Liver (tissue), 9 donors: Measurements from ENCODE around the gene HJURP. TPM values are rescaled to one million over a fixed set of nuclear protein-coding genes. Genes with fewer than 3 reads are reported as not detected.

ENCODE experiments used
- DNase-seq: peaks from one replicate; pipeline ENCODE4 v3.0.0-alpha.2; 2017; ENCODE audit warnings: low spot score
- H3K27ac ChIP-seq, 2 donors: one replicate each; pipeline ENCODE4 v1.7.0; 2013; ENCODE audit warnings: inconsistent platforms in 2 of 2, low read length in 2 of 2, control low read depth in 1 of 2, low read depth in 1 of 2, mild to moderate bottlenecking in 1 of 2
- H3K27me3 ChIP-seq, 4 donors: one replicate each; pipeline versions ENCODE4 v1.6.1 to v1.7.0; 2013; ENCODE audit warnings: low read length in 3 of 4, inconsistent platforms in 1 of 4, mild to moderate bottlenecking in 1 of 4, moderate library complexity in 1 of 4; ENCODE audit not compliant: control insufficient read depth in 4 of 4, insufficient read depth in 4 of 4
- H3K36me3 ChIP-seq, 4 donors: one replicate each; pipeline versions ENCODE4 v1.6.1 to v1.7.0; 2013; ENCODE audit warnings: low read length in 3 of 4, mild to moderate bottlenecking in 3 of 4, low read depth in 1 of 4, moderate library complexity in 1 of 4; ENCODE audit not compliant: control insufficient read depth in 4 of 4, insufficient read depth in 3 of 4
- H3K4me1 ChIP-seq, 4 donors: one replicate each; pipeline versions ENCODE4 v1.6.1 to v1.7.0; 2013; ENCODE audit warnings: low read length in 3 of 4, mild to moderate bottlenecking in 3 of 4, moderate library complexity in 1 of 4; ENCODE audit not compliant: control insufficient read depth in 4 of 4, insufficient read depth in 4 of 4
- H3K4me3 ChIP-seq, 3 donors: one replicate each; pipeline versions ENCODE4 v1.6.1 to v1.7.0; 2013; ENCODE audit warnings: low read length in 3 of 3, control low read depth in 1 of 3, low read depth in 1 of 3, mild to moderate bottlenecking in 1 of 3
- H3K9ac ChIP-seq, 2 donors: one replicate each; pipeline ENCODE4 v1.7.0; 2013; ENCODE audit warnings: low read length in 2 of 2, mild to moderate bottlenecking in 2 of 2, moderate library complexity in 2 of 2, control low read depth in 1 of 2, low read depth in 1 of 2
- H3K9me3 ChIP-seq, 4 donors: one replicate each; pipeline versions ENCODE4 v1.6.1 to v1.7.0; 2013; ENCODE audit warnings: low read length in 3 of 4; ENCODE audit not compliant: control insufficient read depth in 4 of 4
- CTCF ChIP-seq: fragments of 150-350 bp; IDR thresholded peaks from 2 replicates; pipeline ENCODE4 v1.5.1; 2017; ENCODE audit warnings: improper control_type of control experiment, low read depth, low read length; ENCODE audit not compliant: missing input control
- FOXA1 ChIP-seq: IDR thresholded peaks from 2 replicates; pipeline ENCODE4 v1.6.1; 2016; ENCODE audit warnings: antibody characterized with exemption
- FOXA2 ChIP-seq: IDR thresholded peaks from 2 replicates; pipeline ENCODE4 v1.6.1; 2016; ENCODE audit warnings: antibody characterized with exemption
- HNF4A ChIP-seq, 2 donors: conservative IDR thresholded peaks; 2 replicates each; pipeline ENCODE4 v1.6.1; 2016; ENCODE audit warnings: antibody characterized with exemption in 2 of 2, mild to moderate bottlenecking in 2 of 2
- HNF4G ChIP-seq: IDR thresholded peaks from 2 replicates; pipeline ENCODE4 v1.6.1; 2016; ENCODE audit warnings: antibody characterized with exemption
- JUND ChIP-seq, 2 donors: IDR thresholded peaks; 2 replicates each; pipeline ENCODE4 v1.6.1; 2016; ENCODE audit warnings: antibody characterized with exemption in 2 of 2
- MAX ChIP-seq: IDR thresholded peaks from 2 replicates; pipeline ENCODE4 v1.6.1; 2016; ENCODE audit warnings: antibody characterized with exemption
- NR2F2 ChIP-seq: IDR thresholded peaks from 2 replicates; pipeline ENCODE4 v1.6.1; 2016; ENCODE audit warnings: antibody characterized with exemption
- RAD21 ChIP-seq, 2 donors: IDR thresholded peaks; 2 replicates each; pipeline ENCODE4 v1.6.1; 2016; ENCODE audit warnings: antibody characterized with exemption in 2 of 2, mild to moderate bottlenecking in 2 of 2
- REST ChIP-seq: IDR thresholded peaks from 2 replicates; pipeline ENCODE4 v1.6.1; 2016; ENCODE audit warnings: antibody characterized with exemption, mild to moderate bottlenecking
- RXRA ChIP-seq, 2 donors: IDR thresholded peaks; 2 replicates each; pipeline ENCODE4 v1.6.1; 2017 to 2018; ENCODE audit warnings: antibody characterized with exemption in 2 of 2, mild to moderate bottlenecking in 1 of 2
- SP1 ChIP-seq: IDR thresholded peaks from 2 replicates; pipeline ENCODE4 v1.6.1; 2018; ENCODE audit warnings: antibody characterized with exemption, mild to moderate bottlenecking
- YY1 ChIP-seq: IDR thresholded peaks from 2 replicates; pipeline ENCODE4 v1.6.1; 2016; ENCODE audit warnings: antibody characterized with exemption, mild to moderate bottlenecking
- WGBS: extraction: QIAGEN DNeasy Blood & Tissue Kit; methylation state at CpG from one replicate; pipeline ENCODE4 v1.1.7; 2013; 5-methylcytosine and 5-hydroxymethylcytosine counted together
- polyA plus RNA-seq, 2 donors: library from polyadenylated mRNA; stranded (reverse) in 1 of 2; unstranded in 1 of 2; fragments of 200-250 nt in 1 of 2; fragments of >200 nt in 1 of 2; fragmentation: Nextera tagmentation in 1 of 2; extraction: Ambion mirVana in 1 of 2; gene quantifications; one replicate each; pipeline versions ENCODE4 v1.2.1 to v1.2.3, GENCODE V29; 2013 to 2015
- total RNA-seq, 2 donors: library from RNA; depleted of rRNA; stranded (reverse); fragments of >200 nt; gene quantifications; one replicate each; pipeline ENCODE4 v1.2.3, GENCODE V29; 2014
- TF ChIP-seq, protein P1 (sequence below): IDR thresholded peaks from 2 replicates; pipeline ENCODE4 v1.6.1; 2016; ENCODE audit warnings: antibody characterized with exemption
- donor health status: healthy.
- donor health status: healthy.
- donor health status: healthy.
- donor health status: healthy.
- donor health status: healthy.

Gene HJURP
- total and polyA plus RNA-seq, 4 donors, result 0.08 to 32.9 (median 1.4) TPM

DNA sequence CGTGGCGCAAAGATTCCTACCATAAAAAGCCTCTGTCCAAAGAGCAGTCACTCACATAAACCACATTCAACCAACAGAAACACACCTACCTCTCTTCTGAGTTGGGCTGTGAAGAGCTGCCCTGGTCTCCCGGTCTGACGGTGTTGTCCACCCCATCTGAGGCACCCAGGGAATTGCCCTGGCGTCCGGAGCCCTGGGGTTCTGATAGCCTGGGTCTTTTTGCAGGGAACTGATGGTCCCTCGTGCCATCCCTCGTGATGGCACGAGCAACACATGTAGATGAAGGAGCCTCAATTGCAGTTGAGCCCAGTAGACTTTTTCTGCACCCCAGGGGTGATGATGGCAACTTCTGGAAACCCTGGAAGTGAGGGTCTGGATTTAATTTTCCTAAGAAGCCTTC, 13.8 kb downstream of the HJURP start:
- Histone ChIP-seq H3K4me1 (no peaks in the 10 kb centered on the region), H3K9me3 (no peaks in the 10 kb centered on the region), H3K27ac (no peak overlapping the region), H3K36me3 (no peaks in the 10 kb centered on the region), H3K9ac (no peak overlapping the region), H3K27me3 (no peaks in the 10 kb centered on the region), H3K4me3 (no peak overlapping the region)
- WGBS, result 99% methylated on average over 9 of the region's 9 CpGs
- no peak for TF ChIP-seq FOXA1
- TF ChIP-seq HNF4A (conservative IDR thresholded peaks at IDR 0.05), result no peak
- TF ChIP-seq REST, result no peak
- TF ChIP-seq JUND (IDR thresholded peaks at IDR 0.05), result no peak
- DNase-seq, result peak; percentile 17

GRCh38 chr2:233839447-233839820, 14.9 kb downstream of the HJURP start:
- Histone ChIP-seq H3K4me1 (no peaks in the 10 kb centered on the region), H3K4me3 (no peak overlapping the region), H3K9me3 (no peaks in the 10 kb centered on the region), H3K27ac (no peak overlapping the region), H3K9ac (no peak overlapping the region), H3K27me3 (no peaks in the 10 kb centered on the region), H3K36me3 (no peaks in the 10 kb centered on the region)
- TF ChIP-seq REST (no peak), HNF4G (no peak), NR2F2 (no peak), CTCF (no peak), FOXA1 (no peak), MAX (no peak), RAD21 (IDR thresholded peaks at IDR 0.05) (no peak), RXRA (IDR thresholded peaks at IDR 0.05) (no peak), FOXA2 (no peak), SP1 (no peak), YY1 (no peak)
- TF ChIP-seq, protein P1, sequence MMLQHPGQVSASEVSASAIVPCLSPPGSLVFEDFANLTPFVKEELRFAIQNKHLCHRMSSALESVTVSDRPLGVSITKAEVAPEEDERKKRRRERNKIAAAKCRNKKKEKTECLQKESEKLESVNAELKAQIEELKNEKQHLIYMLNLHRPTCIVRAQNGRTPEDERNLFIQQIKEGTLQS, result no peak
- WGBS, result 97% methylated on average over 10 of the region's 10 CpGs
- peak; percentile 30 for DNase-seq
